ENCODE data around the gene TRDN.
"Not testable (repeated sequence)": the region's sequence is repeated elsewhere in the genome, so short reads cannot be mapped to it uniquely, and the experiment has no call there.

TRDN gene

GRCh38 chr6:123632641-123633040 is 4.1 kb downstream of the TRDN start:
- no peak for DNase-seq (ENCODE audit: low spot score)

DNA sequence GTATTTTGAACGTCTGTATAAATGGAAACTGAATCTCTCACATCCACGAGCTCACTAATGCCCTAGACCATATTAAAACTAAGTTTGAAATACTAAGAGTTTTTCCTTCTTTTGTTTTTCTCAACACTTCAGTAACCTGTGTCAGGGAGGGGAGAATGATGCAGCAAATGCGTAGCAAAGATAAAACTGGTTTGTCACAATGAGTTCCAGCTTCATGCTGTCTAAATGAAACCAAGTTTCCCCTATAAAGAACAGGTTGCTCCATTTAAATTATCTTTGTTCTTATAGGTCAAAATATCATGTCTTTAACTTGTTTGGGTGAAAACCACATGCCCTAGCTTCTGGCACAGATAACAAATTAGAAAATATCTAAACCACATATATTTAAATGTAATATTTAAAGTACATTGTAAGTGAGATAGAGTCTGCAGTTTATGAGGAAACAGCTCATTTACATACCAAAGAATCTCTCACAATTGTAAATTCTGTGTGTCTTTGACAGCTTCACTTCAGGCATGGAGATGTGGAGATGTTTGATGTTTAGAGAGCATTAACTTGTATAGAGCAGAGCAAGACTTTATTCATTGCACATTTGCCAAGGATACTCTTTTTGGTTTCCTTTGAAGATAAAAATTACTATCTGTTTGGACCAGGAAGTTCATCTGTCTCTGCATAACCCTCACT is 7.3 kb downstream of the TRDN start:
- DNase-seq (ENCODE audit: low spot score) = no peak

DNA sequence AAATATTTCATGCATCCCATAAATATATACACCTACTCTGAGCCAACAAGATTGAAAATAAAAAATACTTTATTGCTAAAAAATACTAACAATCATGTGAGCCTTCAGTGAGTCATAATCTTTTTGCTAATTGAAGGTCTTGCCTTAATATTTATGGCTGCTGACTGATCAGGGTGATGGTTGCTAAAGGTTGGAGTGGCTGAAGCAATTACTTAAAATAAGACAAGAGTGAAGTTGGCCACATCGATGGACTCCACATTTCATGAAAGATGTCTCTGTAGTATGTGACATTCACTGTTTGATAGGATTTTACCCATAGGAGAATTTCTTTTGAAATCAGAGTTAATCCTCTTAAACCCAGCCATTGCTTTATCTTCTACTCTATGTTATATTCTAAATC is 11.1 kb downstream of the TRDN start:
- DNase-seq (ENCODE audit: low spot score) = no peak

- no peak for DNase-seq (ENCODE audit: low spot score)
Observed at GRCh38 chr6:123622780-123623179, 14.0 kb downstream of the TRDN start.

DNA sequence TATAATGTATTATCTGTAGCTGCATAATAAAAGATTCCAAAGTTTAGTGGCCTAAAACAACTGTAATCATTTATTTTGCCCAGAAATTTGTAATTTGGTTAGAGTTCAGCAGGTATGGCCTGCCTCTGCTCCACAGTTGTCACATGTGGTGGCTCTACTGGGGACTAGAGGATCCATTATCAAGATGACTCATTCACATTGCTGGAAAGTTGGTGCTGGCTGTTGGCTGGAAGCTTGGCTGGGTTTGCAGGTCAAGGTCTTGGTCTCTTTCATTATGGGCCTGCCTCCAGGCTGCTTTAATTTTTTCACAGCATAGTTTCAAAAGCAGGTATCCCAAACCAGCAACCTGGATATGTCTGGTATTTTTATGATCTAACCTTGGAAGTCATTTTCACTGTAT is 17.6 kb downstream of the TRDN start:
- DNase-seq (ENCODE audit: low spot score) = no peak

DNA sequence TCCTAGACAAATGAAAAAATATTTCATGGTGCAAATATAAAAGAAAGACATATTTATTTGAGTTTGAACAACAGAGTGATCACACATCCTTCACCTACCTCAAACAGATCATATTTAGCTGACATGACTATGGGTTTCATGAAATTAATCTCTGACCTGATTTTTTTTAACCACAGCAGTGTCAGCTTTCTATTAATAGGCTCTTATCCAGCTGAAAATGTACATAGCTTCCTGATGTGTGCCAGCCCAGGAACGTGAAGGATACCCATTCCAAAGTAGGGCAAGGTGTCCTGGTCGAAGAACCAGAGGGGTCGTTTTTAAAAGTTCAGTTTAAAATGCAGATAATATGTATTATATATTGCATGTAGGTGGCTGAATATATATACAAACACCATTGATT is 19.8 kb downstream of the TRDN start:
- no peak for DNase-seq (ENCODE audit: low spot score)

DNA sequence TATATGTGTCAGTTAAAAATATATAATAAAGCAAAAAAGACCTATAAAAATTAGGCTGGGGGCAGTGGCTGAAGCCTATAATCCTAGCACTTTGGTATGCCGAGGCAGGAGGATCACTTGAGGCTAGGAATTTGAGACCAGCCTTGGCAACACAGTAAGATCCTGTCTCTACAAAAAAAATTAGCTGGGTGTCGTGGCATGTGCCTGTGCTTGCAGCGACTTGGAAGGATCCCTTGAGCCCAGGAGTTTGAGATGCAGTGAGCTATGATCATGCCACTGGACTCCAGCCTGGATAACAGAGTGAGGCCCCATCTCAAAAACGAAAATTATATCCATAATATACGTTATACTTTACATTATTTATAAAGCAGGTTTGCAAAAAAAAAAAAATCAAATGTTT is 20.7 kb downstream of the TRDN start:
- DNase-seq (ENCODE audit: low spot score) = no peak

DNA sequence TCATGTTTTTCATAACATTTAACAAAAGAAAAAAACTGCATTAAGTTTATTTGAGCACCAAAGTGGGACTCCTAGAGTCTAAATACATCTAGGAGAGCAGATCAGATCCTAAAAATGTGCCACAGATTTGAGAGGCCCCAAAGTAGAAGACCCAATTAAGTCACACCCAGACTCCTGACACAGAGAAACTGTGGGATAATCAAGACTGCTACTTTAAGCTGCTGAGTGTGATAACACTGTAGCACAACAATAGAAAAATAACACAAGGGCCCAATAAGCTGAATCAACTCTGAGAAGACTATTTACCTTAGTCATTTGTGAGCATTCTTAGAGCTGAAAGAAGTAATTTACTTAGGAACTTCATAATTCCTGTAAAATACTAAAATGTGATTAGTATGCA is 26.0 kb downstream of the TRDN start:
- no peak for DNase-seq (ENCODE audit: low spot score)

GRCh38 chr6:123604067-123604466 is 32.7 kb downstream of the TRDN start:
- DNase-seq (ENCODE audit: low spot score) = no peak

- no peak for DNase-seq (ENCODE audit: low spot score)
Observed at GRCh38 chr6:123598011-123598410, 38.7 kb downstream of the TRDN start.

GRCh38 chr6:123594776-123595175 is 42.0 kb downstream of the TRDN start:
- no peak for DNase-seq (ENCODE audit: low spot score)

DNA sequence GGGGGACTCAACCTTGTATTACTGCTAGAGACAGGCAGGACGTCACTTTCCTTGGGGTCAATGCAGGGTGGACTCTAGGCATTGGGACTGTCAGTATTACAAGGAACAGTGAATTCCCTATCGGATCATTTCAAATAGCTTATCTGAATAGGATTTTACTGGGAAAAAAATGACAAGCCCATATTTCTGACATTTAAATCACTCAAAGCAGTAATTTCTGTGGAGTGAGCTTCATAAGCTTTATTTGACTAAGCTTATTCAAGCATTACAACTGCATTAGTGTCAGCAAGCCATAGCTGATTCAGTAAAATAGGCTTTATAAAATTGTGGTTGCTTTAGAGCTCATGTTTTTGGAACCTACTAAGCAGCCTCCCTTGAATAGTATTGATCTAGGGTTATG is 44.3 kb downstream of the TRDN start:
- DNase-seq (ENCODE audit: low spot score) = no peak

GRCh38 chr6:123589973-123590372 is 46.8 kb downstream of the TRDN start:
- DNase-seq (ENCODE audit: low spot score) = no peak

DNA sequence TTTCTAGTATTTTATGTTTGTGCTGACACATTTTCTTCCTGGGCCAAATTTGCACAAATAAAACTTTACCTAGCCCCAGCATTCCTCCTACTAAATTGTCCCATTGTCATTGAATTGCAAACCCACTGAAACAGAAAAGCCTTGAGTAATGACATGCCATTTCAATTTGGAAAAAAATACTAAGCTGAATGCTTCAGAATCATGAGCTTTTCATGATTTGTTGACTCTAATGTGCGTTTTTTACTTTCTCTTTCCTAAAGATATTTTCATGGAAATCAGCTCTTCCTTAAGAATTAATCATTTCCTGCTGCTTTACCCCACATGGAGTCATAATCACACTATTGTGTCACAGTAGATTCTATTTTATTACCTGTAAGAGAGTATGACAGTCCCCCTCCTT is 47.4 kb downstream of the TRDN start:
- DNase-seq (ENCODE audit: low spot score) = no peak

GRCh38 chr6:123588546-123588895 is 48.2 kb downstream of the TRDN start:
- DNase-seq (ENCODE audit: low spot score) = no peak

DNA sequence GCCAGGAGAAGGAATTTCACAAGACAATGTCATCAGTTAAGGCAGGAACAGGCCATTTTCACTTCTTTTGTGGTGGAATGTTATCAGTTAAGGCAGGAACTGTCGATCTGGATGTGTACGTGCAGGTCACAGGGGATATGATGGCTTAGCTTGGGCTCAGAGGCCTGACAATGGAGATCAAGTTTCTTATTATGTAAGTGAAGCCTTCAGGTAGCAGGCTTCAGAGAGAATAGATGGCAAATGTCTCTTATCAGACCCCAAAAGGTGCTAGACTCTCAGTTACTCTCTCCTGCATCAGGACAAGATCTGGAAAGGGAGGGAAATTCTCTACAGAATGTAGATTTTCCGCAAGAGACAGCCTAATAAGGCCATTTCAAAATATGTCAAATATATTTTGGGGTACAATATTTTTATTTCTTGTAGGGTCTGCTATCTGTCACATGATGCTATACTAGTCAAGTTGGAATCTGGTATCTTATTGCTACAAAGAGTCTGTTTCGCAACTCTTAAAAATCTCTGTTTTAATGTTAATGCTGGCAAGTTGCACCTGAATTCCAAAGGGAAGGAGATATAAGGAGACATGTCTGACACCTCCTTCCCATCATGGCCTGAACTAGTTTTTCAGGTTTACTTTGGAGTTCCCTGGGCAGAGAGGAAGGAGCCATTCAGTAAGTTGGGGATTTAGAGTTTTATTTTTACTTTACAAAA is 48.8 kb downstream of the TRDN start:
- no peak for DNase-seq (ENCODE audit: low spot score)

DNA sequence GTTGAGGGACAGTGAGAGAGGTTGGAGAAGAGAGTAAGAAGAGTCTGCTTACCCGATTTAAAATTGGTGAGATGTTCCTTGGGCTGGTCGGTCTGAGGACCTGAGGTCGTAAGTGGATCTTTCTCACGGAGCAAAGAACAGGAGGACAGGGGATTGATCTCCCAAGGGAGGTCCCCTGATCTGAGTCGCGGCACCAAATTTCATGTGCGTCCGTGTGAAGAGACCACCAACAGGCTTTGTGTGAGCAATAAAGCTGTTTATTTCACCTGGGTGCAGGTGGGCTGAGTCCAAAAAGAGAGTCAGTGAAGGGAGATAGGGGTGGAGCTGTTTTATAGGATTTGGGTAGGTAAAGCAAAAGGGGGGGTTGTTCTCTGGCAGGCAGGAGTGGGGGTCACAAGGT is 49.3 kb downstream of the TRDN start:
- not testable (repeated sequence) for DNase-seq (ENCODE audit: low spot score)

- DNase-seq (ENCODE audit: low spot score) = no peak
Observed at GRCh38 chr6:123580331-123580730, 56.4 kb downstream of the TRDN start.

DNA sequence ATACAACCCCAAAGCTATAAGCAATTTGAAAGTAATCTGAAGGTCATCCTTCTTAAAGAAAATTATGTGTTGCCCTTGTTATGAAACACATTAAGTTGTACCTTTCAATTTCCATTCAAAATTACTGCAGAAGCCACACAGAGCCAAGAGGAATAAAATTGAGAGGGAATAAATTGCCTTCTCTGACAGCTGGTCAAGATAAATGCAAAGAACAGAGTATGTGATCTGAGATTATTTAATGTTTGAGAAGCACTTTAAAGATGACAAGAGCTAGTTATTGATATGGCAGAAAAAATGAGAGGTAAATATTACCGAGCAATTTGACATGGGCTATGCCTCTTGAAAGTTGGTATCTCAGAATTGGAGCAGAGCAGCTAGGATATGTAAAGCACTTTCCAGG is 61.6 kb downstream of the TRDN start:
- DNase-seq (ENCODE audit: low spot score) = no peak

- no peak for DNase-seq (ENCODE audit: low spot score)
Observed at GRCh38 chr6:123570813-123571684, 65.7 kb downstream of the TRDN start.

DNA sequence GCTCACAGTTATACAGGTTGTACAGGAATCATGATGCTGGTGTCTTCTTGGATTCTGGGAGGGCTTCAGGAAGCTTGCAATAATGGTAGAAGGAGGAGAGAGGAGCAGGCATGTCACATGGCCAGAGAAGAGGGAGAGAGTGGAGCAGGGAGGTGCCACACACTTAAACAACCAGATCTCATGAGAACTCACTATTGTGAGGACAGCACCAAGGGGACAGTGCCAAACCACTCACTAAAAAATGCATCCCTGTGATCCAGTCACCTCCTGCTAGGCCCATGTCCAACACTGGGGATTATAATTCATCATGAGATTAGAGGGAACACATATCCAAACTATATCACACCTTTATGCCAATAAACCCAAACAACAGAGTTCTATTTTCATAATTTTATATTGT is 67.2 kb downstream of the TRDN start:
- DNase-seq (ENCODE audit: low spot score) = no peak

DNA sequence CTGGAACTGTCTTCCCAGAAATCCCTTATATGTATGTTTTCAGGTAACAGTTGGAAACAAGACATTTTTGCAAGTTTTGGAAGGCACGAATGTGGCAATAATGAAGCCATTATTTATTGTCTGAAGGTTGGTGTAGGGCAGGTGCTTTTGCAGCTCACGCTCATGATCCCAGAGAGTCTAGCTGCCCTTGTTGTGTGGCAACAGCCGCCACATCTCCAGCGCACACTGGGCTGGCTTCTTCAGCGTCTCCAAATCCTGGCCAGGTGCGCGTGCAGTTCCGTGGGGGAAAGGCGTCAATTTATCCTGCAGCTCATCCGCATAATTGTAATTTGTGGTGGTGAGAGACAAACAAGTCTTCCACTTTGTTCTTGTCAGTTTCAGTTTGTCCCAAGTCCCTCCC is 71.2 kb downstream of the TRDN start:
- no peak for DNase-seq (ENCODE audit: low spot score)

DNA sequence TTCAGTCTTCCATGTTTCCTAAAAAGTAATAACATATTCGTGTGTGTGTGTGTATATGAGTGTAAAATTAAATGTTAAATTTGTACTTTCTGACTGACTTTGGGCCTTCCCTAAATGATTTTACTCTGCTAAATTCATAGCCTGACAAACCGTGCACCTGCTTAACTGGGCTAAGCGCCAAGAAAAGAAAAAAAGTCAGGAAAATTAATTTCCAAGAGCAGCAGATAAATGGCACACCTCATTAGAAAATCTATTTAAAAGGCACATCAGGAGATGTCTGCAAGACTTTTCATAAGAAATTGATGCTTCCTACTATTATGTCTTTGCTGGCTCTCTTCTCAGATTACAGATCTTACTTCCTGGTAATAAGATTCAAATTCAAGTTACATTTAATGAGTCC is 72.4 kb downstream of the TRDN start:
- DNase-seq (ENCODE audit: low spot score) = no peak
